Measurements from ENCODE around the gene NAV3.
A peak's percentile ranks its signal among the peaks of the same experiment; 100 is the strongest.
"Not testable (repeated sequence)": the region's sequence is repeated elsewhere in the genome, so short reads cannot be mapped to it uniquely, and the experiment has no call there.

NAV3 gene

GRCh38 chr12:78040111-78040510, 209.4 kb downstream of the NAV3 start:
- DNase-seq (ENCODE audit: low spot score) = no peak

DNA sequence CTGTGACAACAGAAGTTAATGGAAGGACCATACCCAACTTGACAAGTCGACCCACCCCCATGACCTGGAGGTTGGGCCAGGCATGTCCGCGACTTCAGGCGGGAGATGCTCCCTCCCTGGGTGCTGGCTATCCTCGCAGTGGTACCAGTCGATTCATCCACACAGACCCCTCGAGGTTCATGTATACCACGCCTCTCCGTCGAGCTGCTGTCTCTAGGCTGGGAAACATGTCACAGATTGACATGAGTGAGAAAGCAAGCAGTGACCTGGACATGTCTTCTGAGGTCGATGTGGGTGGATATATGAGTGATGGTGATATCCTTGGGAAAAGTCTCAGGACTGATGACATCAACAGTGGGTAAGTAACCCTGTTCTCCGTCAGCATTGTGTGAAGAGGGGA, 220.1 kb downstream of the NAV3 start:
- no peak for DNase-seq (ENCODE audit: low spot score)

- DNase-seq (ENCODE audit: low spot score) = no peak
Measured at GRCh38 chr12:78055545-78055944, 224.9 kb downstream of the NAV3 start.

- DNase-seq (ENCODE audit: low spot score) = no peak
Measured at GRCh38 chr12:78057075-78057474, 226.4 kb downstream of the NAV3 start.

- no peak for DNase-seq (ENCODE audit: low spot score)
Measured at GRCh38 chr12:78060186-78060585, 229.5 kb downstream of the NAV3 start.

DNA sequence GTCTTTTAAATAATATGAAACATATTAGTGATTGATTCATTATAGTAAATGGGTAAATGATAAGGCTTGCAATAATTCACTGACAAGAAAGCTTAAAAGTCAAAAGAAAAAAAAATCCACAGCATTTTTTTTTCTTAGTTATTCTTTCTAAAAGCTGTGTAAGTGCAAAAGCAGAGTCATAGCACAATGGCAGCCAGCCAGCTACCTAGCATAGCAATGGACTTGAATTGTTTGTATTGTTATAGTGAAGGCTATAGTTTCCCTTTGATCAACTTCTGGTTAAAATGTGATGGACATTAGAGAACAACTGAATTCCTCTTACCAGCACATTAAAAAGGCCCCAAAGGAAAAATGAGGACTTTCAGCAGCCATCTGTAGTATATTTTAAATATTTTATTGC, 232.1 kb downstream of the NAV3 start:
- peak; percentile 63 for DNase-seq (ENCODE audit: low spot score)

- no peak for DNase-seq (ENCODE audit: low spot score)
Measured at GRCh38 chr12:78081590-78082314, 251.1 kb downstream of the NAV3 start.

- no peak for DNase-seq (ENCODE audit: low spot score)
Measured at GRCh38 chr12:78085542-78086182, 255.0 kb downstream of the NAV3 start.

DNA sequence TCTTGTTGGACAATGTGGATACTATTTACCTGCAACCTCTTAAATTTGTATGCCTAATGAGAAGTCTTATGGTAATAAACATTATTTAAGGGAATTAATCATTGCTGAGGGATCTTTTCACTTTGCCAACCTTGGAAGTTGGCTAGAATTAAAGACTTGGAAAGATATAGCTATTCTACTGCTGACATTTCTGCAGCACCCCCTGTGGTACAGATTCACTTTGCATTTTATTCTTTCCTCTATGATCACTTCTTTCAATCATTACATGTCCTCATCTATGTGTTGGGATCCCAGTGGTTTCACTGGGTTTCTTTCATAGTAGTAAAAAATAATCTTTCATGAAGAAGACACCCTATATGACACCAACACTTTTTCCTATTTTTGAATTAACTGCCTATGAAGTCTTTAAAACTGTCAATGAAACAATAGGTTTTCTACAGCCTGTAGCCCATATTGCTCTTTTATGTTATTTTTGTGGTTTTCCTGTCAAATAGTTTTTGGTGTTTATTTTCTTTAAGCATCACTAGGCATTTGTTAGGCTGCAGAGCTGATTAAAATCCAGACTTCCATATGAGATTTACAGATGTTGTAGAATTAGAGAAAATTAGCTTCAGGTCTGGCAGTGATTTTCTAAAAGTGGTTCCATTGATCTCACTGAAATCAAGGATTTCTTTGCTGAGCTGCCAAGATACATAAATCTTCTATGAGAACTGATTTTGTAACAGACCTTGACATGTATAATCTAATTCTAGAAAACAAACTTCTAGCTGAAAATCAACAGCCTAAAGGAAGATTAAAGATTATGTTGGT, 256.1 kb downstream of the NAV3 start:
- DNase-seq (ENCODE audit: low spot score) = no peak

DNA sequence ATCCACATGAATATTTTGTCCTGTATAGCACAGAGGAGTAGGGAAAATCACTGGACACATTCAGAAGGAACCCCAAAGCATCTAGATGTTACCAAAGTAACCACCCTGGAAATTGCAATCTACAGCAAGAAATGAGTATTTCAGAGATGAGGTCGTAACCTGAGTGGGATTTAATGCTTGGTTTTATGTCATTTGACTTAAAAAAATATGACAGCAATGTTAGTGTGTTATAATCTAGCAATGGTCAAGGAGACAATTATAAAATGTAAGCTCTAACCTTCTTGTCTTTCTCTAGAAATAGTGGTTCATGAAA, 256.6 kb downstream of the NAV3 start:
- no peak for DNase-seq (ENCODE audit: low spot score)

GRCh38 chr12:78088391-78088832, 257.7 kb downstream of the NAV3 start:
- DNase-seq (ENCODE audit: low spot score) = peak; percentile 83

DNA sequence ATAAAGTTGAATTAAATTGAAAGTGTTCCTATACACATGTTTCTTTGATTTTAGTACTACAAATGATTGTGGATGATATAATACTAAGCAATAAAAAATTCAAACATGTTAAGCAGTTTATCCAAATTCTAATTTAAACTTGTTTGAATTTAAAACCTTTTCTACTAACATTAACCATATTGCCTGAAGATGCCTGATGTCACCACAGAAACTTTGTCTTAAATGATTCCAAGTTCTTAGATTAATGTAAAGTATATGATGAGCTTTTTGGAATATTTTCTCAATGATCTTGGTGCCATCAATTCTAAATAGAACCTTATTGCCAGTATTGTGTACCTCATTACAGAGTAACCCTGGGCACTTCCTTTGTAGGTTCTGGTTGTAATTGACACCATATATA, 259.6 kb downstream of the NAV3 start:
- DNase-seq (ENCODE audit: low spot score) = no peak

DNA sequence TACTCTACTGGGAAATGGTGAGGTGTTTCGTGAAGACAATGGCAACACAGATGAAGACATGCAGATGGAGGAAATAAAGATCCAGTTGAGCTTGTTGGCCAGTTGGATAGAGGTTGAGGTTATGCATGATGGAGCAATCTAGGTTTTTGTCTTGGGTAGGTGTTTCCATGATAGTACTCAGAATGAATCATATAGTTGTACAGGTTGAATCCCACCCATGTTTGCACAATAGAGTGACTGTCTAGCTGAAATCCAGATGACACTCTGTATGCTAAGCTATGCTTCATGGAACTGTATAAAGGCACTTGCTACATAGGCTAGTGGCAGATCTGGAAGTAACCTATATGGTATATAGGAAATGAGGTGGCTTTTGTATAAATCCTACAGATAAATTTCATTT, 264.9 kb downstream of the NAV3 start:
- no peak for DNase-seq (ENCODE audit: low spot score)

DNA sequence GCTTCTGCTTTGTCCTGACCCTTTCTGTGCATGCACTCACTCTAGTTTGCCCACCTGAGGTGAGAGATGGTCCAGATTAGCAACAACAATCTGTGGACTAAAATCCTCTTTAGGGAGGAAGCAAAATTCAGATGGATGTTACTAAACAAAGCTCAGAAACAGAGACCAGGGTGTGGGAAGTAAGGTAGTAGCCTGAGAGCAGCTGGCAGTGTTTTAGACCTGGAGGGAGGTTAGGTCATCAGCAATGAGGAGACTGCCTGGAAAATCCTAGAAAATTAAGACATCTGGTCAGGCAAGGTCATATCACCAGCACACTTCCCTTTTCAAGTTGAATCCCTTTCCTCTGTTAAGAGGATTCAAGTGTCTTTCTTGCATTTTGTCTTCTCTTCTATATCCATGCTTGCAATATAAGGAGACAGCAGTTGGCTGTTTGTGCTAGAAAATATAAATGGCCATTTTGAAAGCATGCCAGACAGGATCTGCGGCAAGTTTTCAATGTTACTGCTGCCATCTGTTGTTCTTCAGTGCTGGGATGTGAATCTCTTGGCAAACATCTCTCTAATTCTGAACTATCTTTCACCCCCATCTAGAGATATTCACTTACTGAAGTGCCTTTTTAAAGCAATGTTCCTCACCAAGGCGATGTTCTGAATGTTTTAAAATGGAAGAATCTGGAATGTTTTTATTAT, 266.4 kb downstream of the NAV3 start:
- DNase-seq (ENCODE audit: low spot score) = peak; percentile 83

DNA sequence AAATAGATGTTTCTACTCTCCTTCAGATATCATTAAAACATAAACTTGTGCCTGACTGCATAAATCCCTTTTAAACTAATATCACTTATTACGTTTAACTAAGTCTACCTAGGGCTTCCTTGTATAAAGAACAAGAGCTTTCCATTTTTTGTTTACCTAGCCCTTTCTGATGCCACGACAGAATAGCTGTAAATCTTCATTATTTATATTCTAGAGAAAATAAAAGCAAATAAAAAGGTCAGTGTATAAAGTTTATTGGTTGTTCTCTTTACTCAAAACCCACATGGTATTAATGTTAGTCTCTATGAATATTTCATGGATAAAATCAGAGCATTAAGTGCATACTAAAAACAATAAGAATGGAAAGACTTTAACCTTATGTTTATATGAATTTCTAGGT, 269.1 kb downstream of the NAV3 start:
- DNase-seq (ENCODE audit: low spot score) = no peak

GRCh38 chr12:78101113-78101876, 270.6 kb downstream of the NAV3 start:
- DNase-seq (ENCODE audit: low spot score) = no peak

DNA sequence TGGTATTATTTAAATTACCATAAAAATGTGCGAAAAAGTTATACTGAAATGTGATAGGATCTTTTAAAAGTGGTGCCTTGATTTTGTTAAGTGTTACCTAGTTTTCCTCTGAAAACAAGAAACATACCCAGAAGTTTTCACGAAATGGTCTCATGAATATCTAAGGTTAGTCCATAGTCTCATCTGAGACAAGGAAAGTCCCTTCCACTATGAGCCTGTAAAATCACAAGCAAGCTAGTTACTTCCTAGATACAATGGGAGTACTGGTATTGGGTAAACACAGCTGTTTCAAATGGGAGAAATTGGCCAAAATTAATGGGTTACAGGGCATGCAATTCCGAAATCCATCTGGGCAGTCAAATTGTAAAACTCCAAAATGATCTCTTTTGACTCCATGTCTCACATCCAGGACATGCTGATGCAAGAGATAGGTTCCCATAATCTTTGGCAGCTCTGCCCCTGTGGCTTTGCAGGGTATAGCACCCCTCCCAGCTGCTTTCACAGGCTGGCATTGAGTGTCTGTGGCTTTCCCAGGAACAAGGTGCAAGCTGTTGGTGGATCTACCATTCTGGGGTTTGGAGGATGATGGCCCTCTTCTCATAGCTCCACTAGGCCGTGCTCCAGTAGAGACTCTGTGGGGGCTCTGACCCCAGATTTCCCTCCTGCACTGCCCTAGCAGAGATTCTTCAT, 271.4 kb downstream of the NAV3 start:
- DNase-seq (ENCODE audit: low spot score) = no peak

DNA sequence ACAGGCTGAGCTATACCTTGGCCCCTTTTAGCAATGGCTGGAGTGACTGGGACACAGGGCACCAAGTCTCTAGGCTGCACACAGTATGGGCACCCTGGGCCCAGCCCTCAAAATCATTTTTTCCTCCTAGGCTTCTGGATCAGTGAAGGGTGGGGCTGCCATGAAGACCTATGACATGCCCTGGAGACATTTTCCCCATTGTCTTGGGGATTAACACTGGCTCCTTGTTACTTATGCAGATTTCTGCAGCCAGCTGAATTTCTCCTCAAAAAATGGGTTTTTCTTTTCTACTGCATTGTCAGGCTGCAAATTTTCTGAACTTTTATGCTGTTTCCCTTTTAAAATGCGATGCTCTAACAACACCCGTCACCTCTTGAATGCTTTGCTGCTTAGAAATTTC, 272.1 kb downstream of the NAV3 start:
- DNase-seq (ENCODE audit: low spot score) = not testable (repeated sequence)

DNA sequence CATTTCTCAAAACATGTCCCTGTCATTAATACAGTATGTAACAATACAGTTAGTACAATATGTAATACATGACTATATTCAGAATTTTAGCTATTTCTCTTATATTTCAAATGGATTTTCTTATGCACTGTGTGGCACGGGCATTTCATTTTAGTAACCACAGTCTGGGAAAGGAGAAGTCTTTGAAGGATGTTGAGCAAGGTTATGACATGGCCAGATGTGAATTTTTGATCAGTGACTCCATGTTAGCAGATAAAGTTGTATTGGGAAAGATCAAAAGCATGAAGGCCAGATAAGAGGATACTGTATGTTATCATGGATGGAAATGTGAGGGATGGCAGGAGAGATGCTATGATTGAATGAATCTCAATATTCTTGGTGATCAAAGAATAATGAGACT, 285.2 kb downstream of the NAV3 start:
- DNase-seq (ENCODE audit: low spot score) = no peak

GRCh38 chr12:78118036-78118435, 287.3 kb downstream of the NAV3 start:
- DNase-seq (ENCODE audit: low spot score) = no peak

DNA sequence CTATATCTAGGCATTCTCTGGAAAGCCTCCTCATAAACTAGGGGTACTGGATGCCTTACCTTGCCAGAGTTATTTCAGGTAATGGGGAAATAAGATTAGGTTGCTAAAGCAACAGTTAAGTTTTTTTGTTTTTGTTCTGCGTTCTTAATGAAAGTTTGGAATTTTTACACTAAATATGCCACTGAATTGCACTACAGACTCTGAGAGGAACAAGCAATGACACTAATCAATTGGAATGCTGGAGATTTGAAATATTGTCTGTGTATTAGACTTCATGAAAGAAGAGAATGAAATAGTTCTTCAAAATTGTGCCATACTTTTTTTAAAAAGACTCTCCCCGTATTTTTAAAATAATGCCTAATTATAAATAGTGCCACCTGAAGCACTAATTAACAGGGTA, 287.8 kb downstream of the NAV3 start:
- no peak for DNase-seq (ENCODE audit: low spot score)
